ENCODE data around the gene RADIL. TPM values are rescaled to one million over a fixed set of nuclear protein-coding genes. Genes with fewer than 3 reads are reported as not detected.

Gene RADIL
- total RNA-seq, 3 donors from 2014 or later (not counting 1 experiment from before 2014, with no cell fraction given), result not detected

GRCh38 chr7:4790078-4790465 is 93.4 kb downstream of the RADIL start:
- DNase-seq (no peak), ATAC-seq (no peak)
- H3K36me3 Mint-ChIP-seq, result no peaks in the 10 kb centered on the region
- no peaks in the 10 kb centered on the region for H3K9me3 Mint-ChIP-seq
- peak overlapping the region in 1 of 2 donors; percentile 72 for H3K27ac Mint-ChIP-seq
- H3K4me1 ChIP-seq (ENCODE audit: control insufficient read depth, insufficient read depth, low read length), result peaks cover 17% of the 10 kb centered on the region
- intact Hi-C loops (cut with micrococcal nuclease), result no loop called here
- no peaks in the 10 kb centered on the region for H3K27me3 ChIP-seq (ENCODE audit: control insufficient read depth, insufficient read depth, low read length)
- no peak overlapping the region for H3K4me3 ChIP-seq (ENCODE audit: low read length)
- 97% methylated on average over 9 of the region's 9 CpGs for WGBS (ENCODE audit: insufficient coverage)
- H3K36me3 ChIP-seq (ENCODE audit: control insufficient read depth, insufficient read depth, low read length), result peaks cover 52% of the 10 kb centered on the region
- no peak overlapping the region for H3K4me3 Mint-ChIP-seq
- no peaks in the 10 kb centered on the region for H3K9me3 ChIP-seq (ENCODE audit: control insufficient read depth, insufficient read depth, low read length)
- H3K27ac ChIP-seq (ENCODE audit: low read length), result no peak overlapping the region
- peaks cover 11 to 14% of the 10 kb centered on the region in 2 donors for H3K4me1 Mint-ChIP-seq
- TF ChIP-seq CTCF (IDR thresholded peaks at IDR 0.05), result no peak
- no peaks in the 10 kb centered on the region for H3K27me3 Mint-ChIP-seq (ENCODE audit: low read depth in 2 of 2)

GRCh38 chr7:4789194-4790077 is 94.1 kb downstream of the RADIL start:
- Histone ChIP-seq H3K9me3 (ENCODE audit: control insufficient read depth, insufficient read depth, low read length) (no peaks in the 10 kb centered on the region), H3K27ac (ENCODE audit: low read length) (no peak overlapping the region), H3K36me3 (ENCODE audit: control insufficient read depth, insufficient read depth, low read length) (peaks cover 58% of the 10 kb centered on the region), H3K4me3 (ENCODE audit: low read length) (no peak overlapping the region), H3K4me1 (ENCODE audit: control insufficient read depth, insufficient read depth, low read length) (peaks cover 17% of the 10 kb centered on the region), H3K27me3 (ENCODE audit: control insufficient read depth, insufficient read depth, low read length) (no peaks in the 10 kb centered on the region)
- Mint-ChIP-seq H3K27me3 (ENCODE audit: low read depth in 2 of 2) (no peaks in the 10 kb centered on the region), H3K27ac (peak overlapping the region in 1 of 2 donors; percentile 72), H3K9me3 (no peaks in the 10 kb centered on the region), H3K4me3 (no peak overlapping the region), H3K36me3 (no peaks in the 10 kb centered on the region), H3K4me1 (peaks cover 8 to 11% of the 10 kb centered on the region in 2 donors)
- DNase-seq (no peak), ATAC-seq (no peak)
- WGBS (ENCODE audit: insufficient coverage), result 96% methylated on average over 25 of the region's 26 CpGs
- TF ChIP-seq CTCF (IDR thresholded peaks at IDR 0.05), result no peak
- intact Hi-C loops (cut with micrococcal nuclease), result no loop called here

- H3K27me3 Mint-ChIP-seq (ENCODE audit: low read depth in 2 of 2), result no peaks in the 10 kb centered on the region
- Histone ChIP-seq H3K4me3 (ENCODE audit: low read length) (no peak overlapping the region), H3K9me3 (ENCODE audit: control insufficient read depth, insufficient read depth, low read length) (no peaks in the 10 kb centered on the region), H3K36me3 (ENCODE audit: control insufficient read depth, insufficient read depth, low read length) (peaks cover 60% of the 10 kb centered on the region), H3K27ac (ENCODE audit: low read length) (no peak overlapping the region), H3K27me3 (ENCODE audit: control insufficient read depth, insufficient read depth, low read length) (no peaks in the 10 kb centered on the region), H3K4me1 (ENCODE audit: control insufficient read depth, insufficient read depth, low read length) (peaks cover 17% of the 10 kb centered on the region)
- H3K9me3 Mint-ChIP-seq, result no peaks in the 10 kb centered on the region
- H3K27ac Mint-ChIP-seq, result peak overlapping the region in 1 of 2 donors; percentile 29
- peaks cover under 1 to 8% of the 10 kb centered on the region in 2 donors for H3K4me1 Mint-ChIP-seq
- no peak for TF ChIP-seq CTCF (IDR thresholded peaks at IDR 0.05)
- ATAC-seq (no peak), DNase-seq (no peak)
- no peak overlapping the region for H3K4me3 Mint-ChIP-seq
- no peaks in the 10 kb centered on the region for H3K36me3 Mint-ChIP-seq
- intact Hi-C loops (cut with micrococcal nuclease), result no loop called here
- 97% methylated on average over 27 of the region's 27 CpGs for WGBS (ENCODE audit: insufficient coverage)
Observed at GRCh38 chr7:4788627-4789189, 94.8 kb downstream of the RADIL start.
